ENCODE measurements around the gene PLK4. TPM values are rescaled to one million over a fixed set of nuclear protein-coding genes. Genes with fewer than 3 reads are reported as not detected.

PLK4 gene
- total RNA-seq (2012; rRNA removed) (15.1 and 16.1 TPM in 2 replicates), polyA plus RNA-seq (2012; rRNA removed) (9.2 and 11.2 TPM in 2 replicates), Bru-seq, nascent RNA (percentile 53 among the genes with signal in this experiment), BruChase-seq, experiment 1, labeled RNA remaining after a 6-hour chase (percentile 39 among the genes with signal in this experiment), BruChase-seq, experiment 2, labeled RNA remaining after a 2-hour chase (percentile 49 among the genes with signal in this experiment)
- 1.7 and 1.8 TPM in 2 replicates for polyA plus RNA-seq (2012; cell fraction: cytosol; rRNA removed)
- polyA plus RNA-seq (2012; cell fraction: nucleus; rRNA removed; ENCODE audit: low replicate concordance) = 5.7 and 21.7 TPM in 2 replicates
- long read RNA-seq, partial matches to known transcripts = 0 of 4 reads
- long read RNA-seq, other reads (novel, unspliced or antisense) = 2 of 4 reads

GRCh38 chr4:127880763-127881562 lies at the start of gene PLK4:
Gene PLK4, plus strand, starts transcription at chr4:127880893. Its CDS starts 242 bp downstream, at chr4:127881135.
- H2BK120ac ChIP-seq (ENCODE audit: low read depth, low read length) = peak within 1 kb of the TSS; percentile 17
- dilution Hi-C loops (cut with HindIII; ENCODE audit: low sequenced_read_pairs, unreplicated experiment) (no loop called here), intact Hi-C loops (cut with micrococcal nuclease) (loop anchor here (5.0 kb wide), 2 partner anchors 74 to 99 kb away; partner anchors contain the start of gene HSPA4L), in situ Hi-C loops (cut with MboI; ENCODE audit: low sequenced_read_pairs) (no loop called here)
- H3K4ac ChIP-seq (ENCODE audit: low read depth, low read length) = peak within 1 kb of the TSS; percentile 77
- H3K14ac ChIP-seq (replicated peaks; ENCODE audit: low read depth, low read length) = peak within 1 kb of the TSS; percentile 94
- peak; percentile 34; the same call in 1 of the 2 replicates for TF ChIP-seq POLR2A (IDR thresholded peaks at IDR 0.05; ENCODE audit: low read depth, low read length)
- TF ChIP-seq MXI1 (IDR thresholded peaks at IDR 0.05; ENCODE audit: borderline replicate concordance, low read depth, low read length) = peak; percentile 95
- TF ChIP-seq NFE2L2 (IDR thresholded peaks at IDR 0.05; ENCODE audit: low read depth, low read length) = no peak
- TF ChIP-seq RFX5 (IDR thresholded peaks at IDR 0.05; ENCODE audit: low read depth, low read length) = peak; percentile 33; the same call in 1 of the 2 replicates
- peak; percentile 79 for TF ChIP-seq CEBPB (IDR thresholded peaks at IDR 0.05; ENCODE audit: low read depth, low read length)
- peak within 1 kb of the TSS; percentile 94 for H2AFZ ChIP-seq (replicated peaks; ENCODE audit: low read length, poor library complexity)
- H3K4me3 ChIP-seq (ENCODE audit: insufficient read depth, low read depth, low read length) = peak within 1 kb of the TSS; percentile 77
- H2BK5ac ChIP-seq (ENCODE audit: low read depth, low read length, poor library complexity, severe bottlenecking) = peak within 1 kb of the TSS; percentile 85
- H3K27me3 ChIP-seq (ENCODE audit: control insufficient read depth, insufficient read depth, low read length) = no peaks in the 10 kb centered on the region
- ATAC-seq (ENCODE audit: low read depth) (peak; percentile 92), DNase-seq (peak; percentile 93)
- H3K18ac ChIP-seq (ENCODE audit: low read depth, low read length) = peak within 1 kb of the TSS; percentile 65; the same call in 1 of the 2 replicates
- H3K9ac ChIP-seq (ENCODE audit: low read depth, low read length) = peak within 1 kb of the TSS; percentile 67
- peaks cover 1% of the 10 kb centered on the region; the same call in 1 of the 2 replicates for H3K36me3 ChIP-seq (ENCODE audit: control insufficient read depth, insufficient read depth, low read length)
- H4K8ac ChIP-seq (ENCODE audit: low read depth in 2 of 2, low read length in 2 of 2) = peak within 1 kb of the TSS; percentile 83 to 97
- peak within 1 kb of the TSS; percentile 85 for H2AK9ac ChIP-seq (replicated peaks; ENCODE audit: low read depth, low read length, poor library complexity)
- no peaks in the 10 kb centered on the region for H3K4me1 ChIP-seq (ENCODE audit: control insufficient read depth, insufficient read depth, low read length)
- no peaks in the 10 kb centered on the region for H3K9me3 ChIP-seq (ENCODE audit: control insufficient read depth, insufficient read depth, low read length)
- BruUV-seq (replicated peaks) = no TSS peak
- no peak within 1 kb of the TSS for H2BK20ac ChIP-seq (ENCODE audit: low read depth, low read length)
- peak within 1 kb of the TSS; percentile 65 for H3K27ac ChIP-seq (ENCODE audit: insufficient read depth, low read length)
- peak within 1 kb of the TSS; percentile 85 for H4K5ac ChIP-seq (ENCODE audit: low read depth, low read length)
- no peak within 1 kb of the TSS for H2AK5ac ChIP-seq (ENCODE audit: low read depth, low read length)
- peak within 1 kb of the TSS; percentile 99 for H3K4me2 ChIP-seq (ENCODE audit: low read depth, low read length)
- H3K79me1 ChIP-seq (ENCODE audit: low read depth in 1 of 2, low read length in 2 of 2) = peaks cover 7 to 26% of the 10 kb centered on the region in 2 experiments
- H4K20me1 ChIP-seq (ENCODE audit: insufficient read depth, low read length) = no peaks in the 10 kb centered on the region
- ChIA-PET POLR2A (ENCODE audit: unreplicated experiment) (interaction anchor here (0.5 to 0.6 kb wide), 2 partner anchors 441 to 991 kb away, joined by 3 to 4 read pairs; no protein-coding TSS in a partner anchor), CTCF (no interaction called here)
- peak within 1 kb of the TSS; percentile 14; the same call in 1 of the 2 replicates for H4K91ac ChIP-seq (ENCODE audit: insufficient read depth, low read depth, low read length)
- no peaks in the 10 kb centered on the region for H3K9me1 ChIP-seq (ENCODE audit: insufficient read depth, low read length)
- H3K56ac ChIP-seq (ENCODE audit: extremely low read depth, insufficient read depth, low read length) = peak within 1 kb of the TSS; percentile 87
- peak within 1 kb of the TSS; percentile 89 for H3K23ac ChIP-seq (ENCODE audit: low read depth, low read length)
- 0% methylated on average over 28 of the region's 70 CpGs; no CpG with 5 or more reads in 1 of the 2 experiments for WGBS, 2 experiments (ENCODE audit: extremely low coverage in 2 of 2, insufficient read length in 1 of 2)
- peak within 1 kb of the TSS; percentile 30; the same call in 1 of the 3 replicates for H2BK15ac ChIP-seq (ENCODE audit: low read depth, low read length)
